NK-92 treated with Interleukin-12 subunit alpha and Interleukin-12 subunit beta, amount 100 ng/mL, for 24 hours (cell line): ENCODE results near the gene BIN2.
"Not testable (repeated sequence)": the region's sequence is repeated elsewhere in the genome, so short reads cannot be mapped to it uniquely, and the experiment has no call there.

ENCODE experiments used
- DNase-seq: peaks from one replicate; lab custom pipeline; 2025; lab: John Stamatoyannopoulos, UW

Gene BIN2

DNA sequence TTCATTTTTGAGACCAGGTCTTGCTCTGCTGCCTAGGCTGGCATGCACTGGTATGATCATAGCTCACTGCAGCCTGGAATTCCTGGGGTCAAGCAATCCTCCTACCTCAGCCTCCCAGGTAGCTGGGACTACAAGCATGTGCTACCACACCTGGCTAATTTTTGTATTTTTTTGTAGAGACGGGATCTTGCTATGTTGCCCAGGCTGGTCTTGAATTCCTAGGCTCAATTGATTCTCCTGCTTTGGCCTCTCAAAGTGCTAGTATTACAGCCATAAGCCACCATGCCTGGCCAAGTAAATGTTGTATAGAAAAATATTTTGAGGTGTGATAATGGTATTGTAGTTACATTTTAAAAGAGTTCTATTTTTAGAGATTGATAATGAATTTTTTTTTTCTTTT lies 12.6 kb downstream of the BIN2 start:
- DNase-seq: no peak

- no peak for DNase-seq
Measured at GRCh38 chr12:51307655-51308593, 16.1 kb downstream of the BIN2 start.

- no peak for DNase-seq
Measured at GRCh38 chr12:51306507-51306906, 17.5 kb downstream of the BIN2 start.

DNA sequence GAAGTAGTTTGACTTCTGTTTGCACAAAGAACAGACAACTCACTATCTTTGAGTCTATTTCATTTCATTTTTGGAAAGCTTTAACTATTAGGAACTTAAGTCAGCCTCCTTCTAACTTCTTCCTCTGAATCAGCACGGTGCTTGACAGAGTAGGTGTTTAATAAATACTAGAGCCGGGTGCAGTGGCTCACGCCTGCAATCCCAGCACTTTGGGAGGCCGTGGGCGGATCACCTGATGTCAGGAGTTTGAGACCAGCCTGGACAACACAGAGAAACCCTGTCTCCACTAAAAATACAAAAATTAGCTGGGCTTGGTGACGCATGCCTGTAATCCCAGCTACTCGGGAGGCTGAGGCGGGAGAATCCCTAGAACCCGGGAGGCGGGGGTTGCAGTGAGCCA lies 23.2 kb downstream of the BIN2 start:
- not testable (repeated sequence) for DNase-seq

GRCh38 chr12:51295651-51296050 lies 28.3 kb downstream of the BIN2 start:
- DNase-seq: no peak

GRCh38 chr12:51294097-51294496 lies 29.9 kb downstream of the BIN2 start:
- not testable (repeated sequence) for DNase-seq

DNA sequence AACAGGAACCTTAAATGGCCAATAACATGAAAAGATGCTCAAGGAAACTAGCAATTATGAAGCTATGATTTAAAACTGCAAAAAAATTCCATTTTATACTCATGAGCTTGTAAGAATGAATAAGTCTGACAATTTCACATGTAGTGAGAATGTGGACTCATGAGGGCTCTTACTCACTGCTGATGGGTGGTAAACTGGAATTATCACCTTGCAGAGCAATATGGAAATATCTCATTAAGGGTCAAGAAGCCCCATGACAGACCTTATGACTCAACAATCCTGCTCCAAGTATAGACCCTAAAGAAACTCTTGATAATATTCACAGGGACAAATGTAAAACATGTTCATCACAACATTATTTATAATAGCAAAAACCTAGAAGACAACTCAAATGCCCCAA lies 30.3 kb downstream of the BIN2 start:
- DNase-seq: no peak

DNA sequence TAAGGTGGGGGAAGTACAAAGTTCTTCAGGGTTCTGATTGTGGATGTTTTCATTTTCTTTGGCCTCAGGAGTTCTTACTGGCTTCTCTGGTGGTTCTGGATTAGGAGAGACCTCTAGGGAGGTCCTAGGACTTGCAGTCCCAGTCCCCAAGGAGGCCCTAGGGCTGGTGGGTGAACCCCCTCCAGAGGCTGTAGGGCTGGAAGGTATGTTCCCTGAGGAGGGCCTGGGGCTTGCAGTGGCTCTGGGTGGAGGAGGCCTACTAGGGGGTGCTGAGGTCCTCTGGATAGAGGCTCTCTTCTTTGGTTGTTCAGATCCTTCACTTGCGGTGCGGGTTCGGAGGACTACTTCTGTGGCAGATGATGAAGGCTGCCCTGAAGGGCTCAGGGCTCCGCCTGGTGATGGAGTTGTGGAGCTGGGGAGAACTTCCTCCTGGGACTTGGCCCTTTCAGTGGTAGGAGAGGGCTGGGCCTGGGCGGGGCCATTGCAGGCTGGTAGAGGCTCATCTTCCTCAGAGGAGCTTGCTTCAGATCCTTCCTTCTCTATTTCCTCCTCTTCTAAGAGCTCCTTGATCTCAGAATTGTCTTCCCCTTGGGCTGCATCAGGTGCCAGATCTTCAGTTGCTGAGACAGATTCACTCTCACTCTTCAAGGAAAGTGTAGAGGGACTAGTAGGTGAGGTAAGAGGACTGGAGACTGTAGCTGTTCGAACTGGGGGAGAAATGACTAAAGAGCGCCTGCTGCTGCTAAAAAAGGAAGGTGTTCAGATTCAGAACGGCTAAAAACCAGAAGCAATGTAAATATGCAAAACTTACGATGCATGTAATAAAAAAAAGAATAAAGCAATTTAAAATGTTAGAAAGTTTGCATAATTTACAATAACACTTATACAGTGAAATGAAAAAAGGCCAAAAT lies 32.1 kb downstream of the BIN2 start:
- not testable (repeated sequence) for DNase-seq

GRCh38 chr12:51285843-51286242 lies 38.1 kb downstream of the BIN2 start:
- no peak for DNase-seq

GRCh38 chr12:51281202-51281924 lies 42.6 kb downstream of the BIN2 start:
- DNase-seq: no peak

- no peak for DNase-seq
Measured at GRCh38 chr12:51275088-51275487, 48.9 kb downstream of the BIN2 start.

GRCh38 chr12:51272810-51273209 lies 51.2 kb downstream of the BIN2 start:
- DNase-seq: not testable (repeated sequence)

DNA sequence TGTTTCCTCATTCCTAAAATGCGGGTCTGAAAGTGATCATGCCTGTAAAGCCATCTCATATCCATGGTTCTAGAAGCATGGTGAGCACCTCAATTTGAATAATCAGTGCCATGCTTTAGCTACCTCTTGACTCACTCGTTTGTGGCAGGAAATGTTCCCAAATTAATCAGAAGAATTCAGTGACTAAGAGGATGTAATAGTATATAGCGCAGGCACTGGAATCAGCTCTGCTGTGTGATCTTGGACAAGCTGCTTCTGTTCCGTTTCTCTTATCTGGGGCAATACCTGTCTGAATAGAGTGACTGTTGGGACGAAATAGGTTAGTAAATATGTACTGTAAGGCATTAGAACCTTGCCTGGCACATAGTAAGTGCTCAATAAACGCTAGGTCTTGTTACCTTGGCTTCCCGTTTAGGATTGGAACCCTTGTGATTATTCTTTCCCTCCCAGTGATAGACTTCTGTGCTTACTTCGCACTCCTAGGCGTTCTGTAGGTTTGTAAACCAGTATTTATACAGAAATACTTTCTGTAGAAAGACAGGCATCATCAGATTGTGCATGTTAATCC lies 52.9 kb downstream of the BIN2 start:
- DNase-seq: no peak

GRCh38 chr12:51270067-51270950 lies 53.7 kb downstream of the BIN2 start, which contains the start of gene SMAGP:
Gene SMAGP (minus strand): TSS chr12:51270415. CDS start chr12:51269278, 1,137 bp downstream.
- no peak for DNase-seq

- DNase-seq: no peak
Measured at GRCh38 chr12:51269174-51270066, 54.6 kb downstream of the BIN2 start.

- DNase-seq: no peak
Measured at GRCh38 chr12:51265024-51265423, 59.0 kb downstream of the BIN2 start.

GRCh38 chr12:51264297-51264696 lies 59.7 kb downstream of the BIN2 start:
- DNase-seq: no peak

DNA sequence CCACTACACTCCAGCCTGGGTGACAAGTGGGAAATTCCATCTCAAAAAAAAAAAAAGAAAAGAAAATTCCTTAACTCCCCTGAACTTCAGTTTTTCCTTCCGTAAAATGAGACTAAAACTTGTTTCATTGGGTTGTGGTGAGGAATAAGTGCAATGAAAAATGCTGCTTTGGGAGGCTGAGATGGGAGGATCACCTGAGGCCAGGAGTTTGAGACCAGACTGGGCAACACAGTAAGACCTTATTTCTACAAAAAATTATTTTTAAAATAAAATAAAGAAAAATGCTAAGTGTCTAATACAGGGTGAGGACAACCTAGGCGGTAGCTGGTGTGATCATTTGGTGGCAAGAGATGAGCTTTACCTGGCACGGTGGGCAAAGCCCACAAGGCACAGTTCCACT lies 60.6 kb downstream of the BIN2 start:
- no peak for DNase-seq

DNA sequence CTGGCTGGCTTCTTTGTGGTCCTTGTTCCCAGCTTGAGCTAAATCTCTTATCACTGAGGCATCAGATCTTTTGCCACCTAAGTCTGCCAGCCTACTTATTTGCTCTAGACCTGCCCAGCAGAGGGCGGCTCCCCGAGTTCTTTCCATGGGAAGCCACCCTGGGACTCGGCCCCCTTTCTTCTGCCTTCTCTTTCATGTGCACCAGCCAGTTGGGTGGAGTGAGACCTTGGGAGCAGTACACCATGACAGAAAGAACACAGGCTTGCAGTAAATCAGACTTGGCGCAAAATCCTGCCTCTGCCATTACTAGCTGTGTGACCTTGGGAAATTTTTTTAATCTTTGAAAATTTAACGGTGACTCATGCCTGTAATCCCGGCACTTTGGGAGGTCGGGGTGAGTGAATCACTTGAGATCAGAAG lies 61.2 kb downstream of the BIN2 start:
- no peak for DNase-seq

GRCh38 chr12:51259600-51259999 lies 64.4 kb downstream of the BIN2 start:
- not testable (repeated sequence) for DNase-seq
